PC-3 (cell line): Measurements from ENCODE around the gene TUBB6.

ENCODE experiments used
- CTCF ChIP-seq: fragments of 300-600 bp; sonication (generic); conservative IDR thresholded peaks from 2 replicates; pipeline ENCODE4 v1.5.1; 2017; ENCODE audit warnings: antibody characterized with exemption, low read depth, mild to moderate bottlenecking, low read length
- EZH2phosphoT487 ChIP-seq: fragments of 300-600 bp; sonication (generic); IDR thresholded peaks from 2 replicates; pipeline ENCODE4 v1.6.1; 2018; ENCODE audit warnings: mild to moderate bottlenecking, antibody characterized with exemption, low read length, borderline replicate concordance

- TF ChIP-seq CTCF, result no peak
- TF ChIP-seq EZH2phosphoT487, result no peak
These were observed 51.5 kb downstream of the TUBB6 start for GRCh38 chr18:12359515-12359927.
